IPS-11a (cell line): ENCODE results near the gene DUOXA1.
A peak's percentile ranks its signal among the peaks of the same experiment; 100 is the strongest.

Experiments
- H3K4me3 ChIP-seq: one replicate; pipeline ENCODE4 v1.5.1; 2013; ENCODE audit warnings: low read depth, low read length, control low read depth

Gene DUOXA1

DNA sequence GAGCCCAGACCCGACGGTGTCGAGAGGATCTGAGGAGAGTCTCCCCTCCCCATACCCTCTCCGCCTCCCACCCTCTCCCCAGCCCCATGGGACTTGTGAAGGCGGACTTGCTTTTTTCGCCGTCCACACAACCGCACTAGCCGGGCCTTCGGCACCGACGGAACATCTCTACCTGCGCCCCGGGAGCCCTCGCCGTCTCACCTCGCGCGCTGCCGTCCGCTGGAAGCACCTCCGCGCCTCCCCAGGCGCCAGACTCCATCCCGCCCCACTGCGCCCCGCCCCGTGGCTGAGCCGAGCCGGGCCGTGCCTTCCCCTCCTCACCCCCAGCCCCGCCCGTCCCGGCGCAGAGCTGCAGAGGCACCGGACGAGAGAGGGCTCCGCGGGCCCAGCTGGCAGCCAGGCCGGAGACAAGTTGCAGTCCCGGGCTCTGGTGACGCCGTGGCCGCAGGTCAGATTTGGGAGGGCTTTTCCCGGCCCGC, at the start of gene DUOXA1, which contains the start of gene DUOX1:
Gene DUOXA1, minus strand, starts transcription at position 229 of the 479 bp plus-strand sequence. CDS start 6,865 bp downstream, outside the sequence.
Gene DUOX1, plus strand, starts transcription at position 344 of the 479 bp plus-strand sequence. CDS start 1,973 bp downstream, outside the sequence.
- peak within 1 kb of the TSS; percentile 44 for H3K4me3 ChIP-seq

GRCh38 chr15:45177285-45177684, 47.6 kb upstream of the DUOXA1 start:
- H3K4me3 ChIP-seq = no peak overlapping the region

DNA sequence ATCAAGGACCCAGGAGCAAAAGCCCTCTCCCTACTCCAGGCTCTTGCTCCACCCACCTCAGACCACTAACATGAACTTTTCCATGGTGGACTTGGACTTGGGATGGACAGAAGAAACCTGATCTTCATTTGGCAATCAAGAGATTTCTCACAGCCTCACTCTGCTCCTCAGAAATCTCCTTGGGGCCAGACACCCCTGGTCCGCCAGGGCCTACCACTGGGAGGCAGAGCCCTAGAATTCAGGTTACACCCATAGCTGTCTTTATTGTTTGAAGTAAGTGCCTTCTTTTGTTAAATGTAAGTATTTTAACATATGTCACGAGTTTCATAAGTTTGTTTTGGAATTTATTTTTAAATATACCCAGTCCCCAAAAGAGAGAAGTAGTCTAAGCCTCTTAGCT, 44.9 kb upstream of the DUOXA1 start:
- no peak overlapping the region for H3K4me3 ChIP-seq

DNA sequence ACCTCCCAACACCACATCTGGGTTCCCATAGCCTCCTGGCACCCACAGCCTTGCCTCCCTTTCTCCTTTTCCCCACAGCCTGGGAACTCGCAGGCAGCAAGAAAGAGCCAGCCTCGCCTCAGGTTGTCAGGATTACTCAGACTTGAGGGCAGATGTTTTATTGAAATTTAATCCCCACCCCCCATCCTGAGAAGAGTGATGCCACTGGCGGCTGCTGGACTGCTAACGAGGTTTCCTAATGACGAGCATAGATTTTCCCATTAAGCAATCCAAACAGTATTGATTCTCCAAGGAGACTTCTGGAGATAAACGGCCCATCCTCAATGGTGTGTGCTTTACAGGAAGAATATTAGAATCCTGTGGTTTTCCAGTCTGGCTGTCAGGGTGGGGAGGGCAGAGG, 44.4 kb upstream of the DUOXA1 start:
- H3K4me3 ChIP-seq = no peak overlapping the region

GRCh38 chr15:45171912-45172311, 42.2 kb upstream of the DUOXA1 start:
- H3K4me3 ChIP-seq = no peak overlapping the region

DNA sequence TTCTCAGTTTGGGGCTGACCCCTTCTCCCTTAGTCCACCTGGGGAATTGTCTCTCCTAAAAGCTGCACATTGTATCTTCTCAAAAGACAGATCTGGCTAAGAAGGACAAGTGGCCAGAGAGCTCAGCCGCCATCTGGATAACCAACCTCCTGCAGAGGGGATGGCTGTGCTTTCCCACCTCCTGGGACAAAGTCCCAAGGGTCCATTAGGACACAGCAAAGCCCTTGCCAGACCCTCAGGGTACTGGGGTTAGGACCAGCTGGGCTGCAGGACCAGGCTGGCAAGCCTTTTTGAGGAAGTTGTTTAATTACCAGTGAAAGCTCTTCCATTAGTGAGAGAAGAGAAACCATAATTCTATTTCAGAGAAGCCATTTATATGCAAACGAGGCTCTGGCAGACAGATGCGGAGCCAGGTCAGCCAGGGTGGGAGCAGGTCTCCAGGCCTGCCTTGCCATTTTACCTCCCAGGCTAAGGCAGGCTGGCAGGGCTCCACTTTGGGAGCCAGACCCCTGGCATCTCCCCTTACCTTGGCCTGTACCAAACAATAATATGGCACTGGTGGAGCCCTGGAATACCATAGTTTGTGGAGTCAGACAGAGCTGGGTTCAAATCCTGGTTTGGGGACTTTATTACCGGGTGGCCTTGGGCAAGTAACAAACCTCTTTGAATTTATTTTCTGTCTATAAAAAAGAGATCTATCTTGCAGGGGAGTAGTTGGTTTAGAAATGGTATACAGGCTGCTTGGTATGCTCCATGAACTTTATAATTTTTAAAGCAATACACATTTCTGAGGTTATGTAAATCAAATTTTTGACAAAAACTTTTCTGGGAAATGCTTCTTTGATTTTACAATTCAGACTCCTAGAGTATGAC, 40.2 kb upstream of the DUOXA1 start:
- no peak overlapping the region for H3K4me3 ChIP-seq

DNA sequence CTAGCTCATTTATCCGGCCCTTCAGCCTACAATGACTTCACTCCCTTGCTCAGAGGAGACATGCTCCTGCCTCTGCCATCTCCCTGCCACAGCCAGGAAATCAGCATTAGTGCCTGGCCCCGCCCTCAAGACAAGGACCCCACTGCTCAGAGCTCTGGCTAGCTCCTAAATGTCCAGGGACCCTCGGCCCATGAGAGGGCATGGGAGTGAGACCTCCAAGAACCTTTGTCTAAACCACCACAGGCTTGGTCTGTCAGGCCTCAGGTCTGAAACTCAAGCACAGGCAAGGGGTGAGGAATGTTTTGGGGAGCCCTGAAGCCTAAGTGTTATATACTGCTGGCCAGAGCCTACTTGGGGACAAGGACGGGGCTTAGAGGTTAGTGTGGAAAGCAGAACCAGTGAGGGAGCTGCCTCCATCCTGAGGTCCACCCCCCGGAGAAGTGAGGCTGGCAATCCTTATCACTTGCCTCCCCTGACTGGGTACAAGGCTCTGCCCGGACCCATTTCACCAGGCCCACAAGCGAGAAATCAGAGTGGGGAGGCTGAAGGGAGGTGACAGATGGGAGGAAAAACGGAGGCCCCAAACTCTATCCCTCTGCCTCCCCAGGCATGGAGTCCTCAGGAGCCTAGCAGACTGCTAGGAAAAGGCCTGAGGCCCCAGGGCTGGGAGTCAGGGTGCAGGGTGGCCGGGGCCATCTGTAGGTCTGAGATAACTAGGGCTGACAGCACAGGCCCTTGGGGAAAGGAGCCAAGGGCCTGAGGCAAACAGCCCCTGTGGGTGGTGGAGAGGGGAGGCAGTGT, 39.3 kb upstream of the DUOXA1 start:
- H3K4me3 ChIP-seq = no peak overlapping the region

- H3K4me3 ChIP-seq = no peak overlapping the region
Observed at GRCh38 chr15:45168286-45168685, 38.6 kb upstream of the DUOXA1 start.

- H3K4me3 ChIP-seq = no peak overlapping the region
Observed at GRCh38 chr15:45167631-45168205, 38.0 kb upstream of the DUOXA1 start.

DNA sequence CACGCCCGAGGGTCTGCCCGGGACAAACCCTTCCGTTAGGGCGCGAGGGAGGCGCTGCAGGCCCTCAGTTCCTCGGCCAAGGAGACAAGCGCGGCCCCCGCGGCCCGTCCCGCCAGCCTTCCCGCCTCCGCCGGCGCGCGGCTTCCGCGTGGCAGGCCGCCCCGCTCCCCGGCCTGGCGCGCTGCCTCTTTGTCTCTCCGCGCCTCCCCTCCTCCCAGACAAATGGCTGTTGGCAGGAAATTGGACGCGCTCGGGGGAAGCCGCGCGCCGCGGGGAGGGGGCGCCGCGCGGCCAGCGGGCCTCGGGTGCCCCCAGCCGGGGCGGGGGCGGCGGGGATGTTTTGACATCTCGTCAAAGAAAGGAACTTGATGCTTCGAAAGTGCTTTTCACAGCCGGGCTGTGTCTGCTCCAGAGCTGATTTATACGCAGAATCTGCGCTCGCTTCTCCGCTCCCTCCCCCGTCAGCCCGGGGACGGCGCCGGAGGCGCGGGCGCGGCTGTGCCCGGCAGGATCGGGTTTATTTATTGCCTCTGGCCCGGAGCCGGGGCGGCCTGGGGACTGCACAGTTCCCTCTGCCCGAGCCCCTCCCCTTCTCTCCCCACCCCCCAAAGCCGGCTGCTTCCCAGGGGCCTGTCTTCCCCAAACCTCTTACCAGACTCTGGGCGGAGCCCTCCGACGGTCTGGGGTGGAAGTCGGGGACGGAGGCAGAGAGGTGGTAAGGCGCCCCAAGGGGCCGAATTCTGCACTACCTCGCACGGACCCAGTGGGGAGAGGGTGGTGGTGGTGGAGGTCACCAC, 37.4 kb upstream of the DUOXA1 start:
- peak overlapping the region; percentile 58 for H3K4me3 ChIP-seq

GRCh38 chr15:45165536-45165935, 35.9 kb upstream of the DUOXA1 start:
- no peak overlapping the region for H3K4me3 ChIP-seq

DNA sequence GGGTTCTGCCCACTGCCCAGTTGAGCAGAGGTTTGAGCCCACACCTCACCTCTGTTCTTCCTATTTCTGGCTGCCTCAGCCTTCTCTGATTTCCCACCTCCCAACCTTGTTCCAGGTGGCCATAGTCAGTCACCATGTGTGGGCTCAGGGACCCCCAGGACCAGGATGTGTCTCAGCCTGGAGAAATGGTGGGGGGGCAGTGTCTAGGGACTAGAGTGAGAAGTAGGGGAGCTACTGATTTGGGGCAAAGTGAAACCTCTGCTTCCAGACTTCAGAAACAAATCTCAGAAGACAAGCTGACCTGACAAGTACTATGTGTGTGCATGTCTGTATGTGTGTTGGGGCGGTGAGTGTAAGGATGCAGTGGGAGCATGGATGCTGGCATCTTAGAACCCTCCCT, 35.2 kb upstream of the DUOXA1 start:
- H3K4me3 ChIP-seq = no peak overlapping the region

DNA sequence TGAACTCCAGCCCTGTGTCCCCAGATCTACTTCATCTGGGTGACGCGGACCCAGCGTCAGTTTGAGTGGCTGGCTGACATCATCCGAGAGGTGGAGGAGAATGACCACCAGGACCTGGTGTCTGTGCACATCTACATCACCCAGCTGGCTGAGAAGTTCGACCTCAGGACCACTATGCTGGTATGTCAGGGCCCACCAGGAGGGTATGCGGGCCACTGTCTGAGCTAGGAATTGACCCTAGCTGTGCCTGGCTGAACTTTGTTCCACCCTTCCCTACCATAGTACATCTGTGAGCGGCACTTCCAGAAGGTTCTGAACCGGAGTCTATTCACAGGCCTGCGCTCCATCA, 33.8 kb upstream of the DUOXA1 start:
- H3K4me3 ChIP-seq = no peak overlapping the region

- H3K4me3 ChIP-seq = no peak overlapping the region
Observed at GRCh38 chr15:45162771-45163507, 33.3 kb upstream of the DUOXA1 start.

- no peak overlapping the region for H3K4me3 ChIP-seq
Observed at GRCh38 chr15:45161666-45162065, 32.0 kb upstream of the DUOXA1 start.

GRCh38 chr15:45157974-45158373, 28.3 kb upstream of the DUOXA1 start:
- no peak overlapping the region for H3K4me3 ChIP-seq

DNA sequence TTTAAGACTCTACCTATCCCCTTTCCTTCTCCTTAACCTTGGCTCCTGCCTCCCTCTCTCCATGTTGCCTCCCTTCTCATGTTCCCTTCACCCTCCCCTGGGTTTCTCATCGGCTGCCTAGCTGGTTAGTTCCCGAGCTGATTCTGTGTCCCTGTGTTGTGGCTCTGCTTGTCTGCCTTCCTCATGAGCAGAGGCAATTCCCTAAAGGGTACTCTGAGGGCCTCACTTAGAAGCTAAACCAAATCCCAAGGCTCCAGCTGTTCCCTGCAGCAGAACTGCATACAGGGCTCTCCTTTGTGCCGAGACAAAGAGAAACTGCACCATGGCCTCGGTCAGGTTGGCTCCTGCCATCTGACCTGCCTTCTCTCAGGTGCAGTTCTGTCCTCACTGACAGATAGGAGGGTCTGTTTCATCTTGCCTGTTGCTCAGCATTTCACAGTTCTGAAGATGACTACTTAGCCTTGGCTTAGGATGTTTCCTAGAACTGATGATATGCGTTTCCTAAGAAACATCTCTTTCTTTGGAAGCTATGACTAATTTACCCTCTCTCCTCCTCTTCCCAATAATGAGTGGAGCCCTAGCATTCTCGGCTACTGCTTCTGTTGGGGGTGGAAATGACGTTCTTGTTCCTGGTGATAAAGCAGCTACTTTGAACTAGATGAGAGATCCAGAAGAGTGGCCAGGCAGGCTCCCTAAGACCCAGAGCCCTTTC, 27.2 kb upstream of the DUOXA1 start:
- no peak overlapping the region for H3K4me3 ChIP-seq

DNA sequence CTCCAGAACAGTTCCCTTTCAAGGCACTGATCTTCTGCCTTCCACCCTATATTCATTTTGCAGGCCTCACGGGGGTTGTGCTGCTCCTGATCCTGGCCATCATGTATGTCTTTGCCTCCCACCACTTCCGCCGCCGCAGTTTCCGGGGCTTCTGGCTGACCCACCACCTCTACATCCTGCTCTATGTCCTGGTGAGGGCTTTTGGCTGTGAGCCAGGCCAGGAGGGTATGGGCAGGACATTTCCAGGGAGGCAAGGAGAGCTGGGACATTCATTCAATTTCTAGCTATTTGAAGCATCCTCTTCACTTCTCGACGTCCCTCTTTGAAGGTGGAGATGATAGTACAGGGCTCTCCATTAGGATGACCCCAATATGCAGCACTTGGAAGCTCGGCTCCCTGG, 26.1 kb upstream of the DUOXA1 start:
- no peak overlapping the region for H3K4me3 ChIP-seq
